Measurements from ENCODE around the gene UGGT2.
"Not testable (repeated sequence)": the region's sequence is repeated elsewhere in the genome, so short reads cannot be mapped to it uniquely, and the experiment has no call there.

UGGT2 gene

GRCh38 chr13:95793018-95793555, 260.1 kb downstream of the UGGT2 start:
- no peak for DNase-seq

GRCh38 chr13:95791084-95791722, 262.0 kb downstream of the UGGT2 start:
- DNase-seq = no peak

GRCh38 chr13:95789315-95789714, 263.9 kb downstream of the UGGT2 start:
- DNase-seq = not testable (repeated sequence)

- DNase-seq = no peak
These were observed 265.1 kb downstream of the UGGT2 start for GRCh38 chr13:95788100-95788463.

- no peak for DNase-seq
These were observed 265.7 kb downstream of the UGGT2 start for GRCh38 chr13:95787356-95788099.

- DNase-seq = no peak
These were observed 268.3 kb downstream of the UGGT2 start for GRCh38 chr13:95784900-95785290.

- no peak for DNase-seq
These were observed 268.9 kb downstream of the UGGT2 start for GRCh38 chr13:95784161-95784899.

GRCh38 chr13:95783747-95784146, 269.5 kb downstream of the UGGT2 start:
- no peak for DNase-seq

GRCh38 chr13:95781940-95782339, 271.3 kb downstream of the UGGT2 start:
- DNase-seq = not testable (repeated sequence)

- no peak for DNase-seq
These were observed 272.2 kb downstream of the UGGT2 start for GRCh38 chr13:95781016-95781415.

GRCh38 chr13:95779522-95779921, 273.7 kb downstream of the UGGT2 start:
- no peak for DNase-seq

- no peak for DNase-seq
These were observed 281.3 kb downstream of the UGGT2 start for GRCh38 chr13:95771905-95772304.

- DNase-seq = no peak
These were observed 289.6 kb downstream of the UGGT2 start for GRCh38 chr13:95763601-95764000.

- DNase-seq = not testable (repeated sequence)
These were observed 290.6 kb downstream of the UGGT2 start for GRCh38 chr13:95762626-95763025.

GRCh38 chr13:95756072-95756471, 297.1 kb downstream of the UGGT2 start:
- DNase-seq = no peak

- DNase-seq = no peak
These were observed 299.1 kb downstream of the UGGT2 start for GRCh38 chr13:95754069-95754468.

GRCh38 chr13:95752677-95753076, 300.5 kb downstream of the UGGT2 start:
- no peak for DNase-seq
